GM18499 (cell line): Measurements from ENCODE around the gene AMN.
"Not testable (repeated sequence)": the region's sequence is repeated elsewhere in the genome, so short reads cannot be mapped to it uniquely, and the experiment has no call there.

Experiments used
- ATAC-seq: cut with Tn5 transposase; IDR thresholded peaks from one replicate; pipeline ENCODE4 v1.9.1; 2021; ENCODE audit warnings: moderate number of reproducible peaks; ENCODE audit not compliant: insufficient read depth, unreplicated experiment

AMN gene

DNA sequence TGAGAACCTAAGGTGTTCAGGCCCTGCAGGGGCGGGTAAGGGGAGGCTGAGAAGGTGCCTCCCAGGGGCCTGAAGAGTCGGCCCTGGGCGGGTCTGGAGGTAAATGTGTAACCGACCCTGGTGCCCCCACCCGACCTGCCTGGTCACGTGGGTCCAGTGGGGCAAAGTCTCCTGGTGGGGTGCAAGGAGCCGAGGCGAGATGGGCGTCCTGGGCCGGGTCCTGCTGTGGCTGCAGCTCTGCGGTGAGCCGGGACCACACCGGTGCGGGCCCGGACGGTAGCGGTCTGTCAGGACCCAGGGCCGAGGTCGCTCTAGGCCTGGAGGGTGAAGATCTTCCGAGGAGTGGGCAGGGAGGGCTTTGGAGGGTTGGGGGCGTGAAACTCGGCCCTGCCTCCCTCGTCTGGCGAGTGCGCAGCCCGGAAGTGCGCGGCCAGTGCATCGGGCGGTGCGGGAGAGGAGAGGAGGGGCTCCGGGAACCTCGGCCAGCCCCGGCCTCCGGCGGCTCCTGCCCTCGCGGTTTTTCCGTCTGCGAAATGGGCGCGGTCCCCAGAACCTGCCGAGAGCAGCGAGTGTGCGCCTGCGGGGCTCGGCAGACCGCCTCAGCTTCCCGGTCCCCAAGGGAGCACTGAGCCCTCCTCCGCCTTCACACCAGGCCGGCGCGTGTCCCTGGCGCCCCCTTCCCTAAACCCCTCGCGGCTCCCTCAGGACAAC is at the start of gene AMN:
AMN (plus strand) TSS at position 174 of the 711 bp plus-strand sequence; CDS start at position 200, 26 bp downstream.
- no peak for ATAC-seq

DNA sequence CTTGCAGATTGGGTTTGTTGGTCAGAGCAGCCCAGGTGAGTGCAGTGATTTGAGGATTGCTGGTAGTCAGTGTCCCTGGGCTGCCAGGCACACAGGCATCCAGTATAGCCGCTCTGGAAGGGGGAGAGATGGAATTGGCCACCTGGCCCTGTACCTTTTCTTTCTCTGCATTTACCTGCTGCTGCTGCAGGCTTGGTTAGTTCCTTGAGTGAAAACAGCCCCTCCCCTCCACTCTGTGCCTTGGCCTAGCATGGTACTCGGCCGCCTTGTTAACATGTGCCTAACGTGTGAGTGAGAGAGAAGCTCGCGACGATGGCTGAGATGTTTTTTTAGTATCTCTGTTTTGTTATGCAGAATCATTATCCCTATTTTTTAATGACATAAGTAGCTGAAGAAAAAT is 49.3 kb upstream of the AMN start:
- no peak for ATAC-seq

DNA sequence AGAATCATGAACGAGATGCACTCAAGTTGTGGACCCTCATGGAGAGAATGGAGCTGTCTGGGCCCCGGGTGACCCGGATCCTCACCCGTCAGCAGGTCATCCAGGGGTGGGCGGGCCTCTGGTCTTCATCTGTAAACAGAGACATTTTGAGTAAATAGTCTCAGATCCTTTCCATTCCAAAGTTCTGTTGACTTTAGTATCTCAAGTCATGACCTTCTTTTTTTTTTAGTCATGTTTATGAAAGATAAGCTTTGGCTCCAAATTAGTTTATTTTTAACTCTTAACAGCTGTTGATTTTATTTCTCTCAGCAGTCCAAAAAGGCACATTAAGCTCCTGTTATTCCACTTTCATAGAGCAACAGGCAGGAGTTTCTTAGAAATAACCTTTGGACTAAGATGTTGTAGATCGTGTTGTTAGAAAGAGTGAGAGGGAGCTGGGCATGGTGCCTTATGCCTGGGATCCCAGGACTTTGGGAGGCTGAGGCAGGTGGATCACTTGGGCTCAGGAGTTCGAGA is 48.9 kb upstream of the AMN start:
- no peak for ATAC-seq

DNA sequence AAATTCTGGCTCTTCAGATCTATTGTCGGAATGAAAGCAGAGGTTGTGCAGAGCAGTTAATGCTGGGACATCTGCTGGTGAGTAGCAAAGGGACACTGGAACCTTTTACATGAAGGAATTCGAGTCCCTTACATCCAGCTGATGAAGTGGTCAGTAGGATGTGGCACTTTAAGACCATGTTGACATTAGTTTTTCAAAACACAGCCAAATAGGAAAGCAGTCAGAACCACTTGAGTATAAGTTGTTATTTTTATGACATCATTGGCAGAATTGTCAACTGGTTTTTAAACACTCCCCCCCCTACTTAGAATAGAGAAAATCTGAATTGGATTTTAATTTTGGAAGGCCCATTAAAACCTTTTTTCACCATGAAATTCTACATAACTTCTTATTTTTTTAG is 46.8 kb upstream of the AMN start:
- ATAC-seq = no peak

DNA sequence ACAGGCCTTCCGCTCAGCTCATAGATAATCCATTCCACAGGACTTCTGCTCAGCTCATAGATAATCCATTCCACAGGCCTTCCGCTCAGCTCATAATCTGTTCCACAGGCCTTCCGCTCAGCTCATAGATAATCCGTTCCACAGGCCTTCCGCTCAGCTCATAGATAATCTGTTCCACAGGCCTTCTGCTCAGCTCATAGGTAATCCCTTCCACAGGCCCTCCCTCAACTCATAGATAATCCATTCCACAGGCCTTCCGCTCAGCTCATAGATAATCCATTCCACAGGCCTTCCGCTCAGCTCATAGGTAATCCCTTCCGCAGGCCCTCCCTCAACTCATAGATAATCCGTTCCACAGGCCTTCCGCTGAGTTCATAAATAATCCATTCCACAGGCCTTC is 45.0 kb upstream of the AMN start:
- not testable (repeated sequence) for ATAC-seq

DNA sequence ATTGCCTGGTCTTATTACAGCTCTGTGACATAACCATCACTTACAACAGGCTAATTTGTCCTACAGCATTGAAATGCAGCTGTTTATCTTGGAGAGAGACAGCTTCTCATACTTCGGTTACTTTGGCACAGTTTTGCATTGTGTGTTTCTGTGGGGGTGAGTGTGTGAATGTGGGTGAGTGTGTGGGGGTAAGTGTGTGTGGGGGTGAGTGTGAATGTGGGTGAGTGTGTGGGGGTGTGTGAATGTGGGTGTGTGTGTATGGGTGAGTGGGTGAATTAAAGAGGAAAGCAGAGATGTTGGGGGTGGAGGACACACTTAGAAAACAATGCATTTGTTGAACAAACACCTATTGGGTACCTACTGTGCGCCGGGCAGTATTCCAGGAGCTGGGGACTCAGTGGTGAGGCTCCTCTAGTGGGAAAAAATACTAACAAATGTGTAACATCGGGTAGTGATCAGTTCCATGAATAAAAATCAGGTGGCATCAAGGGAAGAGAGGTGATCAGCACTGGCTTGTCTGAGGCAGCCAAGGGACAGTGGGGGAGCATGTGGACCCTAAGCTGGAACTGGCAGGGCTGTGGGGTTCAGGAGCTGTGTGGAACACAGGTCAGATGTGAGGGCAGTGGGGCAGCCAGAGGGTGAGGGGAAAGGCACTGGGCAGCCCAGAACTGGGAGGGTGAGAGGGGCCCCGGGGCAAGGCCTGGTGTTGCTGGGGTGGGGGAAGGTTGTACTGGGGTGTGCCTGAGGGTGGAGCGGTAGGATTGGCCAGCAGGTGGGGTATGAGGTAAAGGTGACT is 44.1 kb upstream of the AMN start:
- ATAC-seq = no peak

DNA sequence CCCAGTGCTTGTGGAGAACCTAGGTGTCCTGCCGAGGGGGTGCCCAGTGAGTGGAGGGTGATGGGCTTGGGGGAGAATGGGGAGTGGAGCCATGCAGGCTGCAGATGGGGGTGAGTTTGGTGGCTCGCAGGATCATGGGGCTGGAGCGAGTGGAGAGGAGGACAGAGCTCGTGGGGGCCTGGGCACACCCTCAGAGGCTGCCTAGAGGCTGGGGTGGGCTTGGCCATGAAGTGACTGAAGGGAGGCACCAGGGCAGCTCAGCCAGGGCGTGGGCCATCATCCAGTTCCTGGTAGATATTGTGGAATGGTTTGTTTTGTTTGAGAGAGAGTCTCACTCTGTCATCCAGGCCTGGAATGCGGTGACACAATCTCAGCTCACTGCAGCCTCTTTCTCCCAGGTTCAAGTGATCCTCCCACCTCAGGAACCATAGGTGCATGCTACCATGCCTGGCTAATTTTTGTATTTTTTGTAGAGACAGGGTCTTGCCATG is 43.4 kb upstream of the AMN start:
- no peak for ATAC-seq

DNA sequence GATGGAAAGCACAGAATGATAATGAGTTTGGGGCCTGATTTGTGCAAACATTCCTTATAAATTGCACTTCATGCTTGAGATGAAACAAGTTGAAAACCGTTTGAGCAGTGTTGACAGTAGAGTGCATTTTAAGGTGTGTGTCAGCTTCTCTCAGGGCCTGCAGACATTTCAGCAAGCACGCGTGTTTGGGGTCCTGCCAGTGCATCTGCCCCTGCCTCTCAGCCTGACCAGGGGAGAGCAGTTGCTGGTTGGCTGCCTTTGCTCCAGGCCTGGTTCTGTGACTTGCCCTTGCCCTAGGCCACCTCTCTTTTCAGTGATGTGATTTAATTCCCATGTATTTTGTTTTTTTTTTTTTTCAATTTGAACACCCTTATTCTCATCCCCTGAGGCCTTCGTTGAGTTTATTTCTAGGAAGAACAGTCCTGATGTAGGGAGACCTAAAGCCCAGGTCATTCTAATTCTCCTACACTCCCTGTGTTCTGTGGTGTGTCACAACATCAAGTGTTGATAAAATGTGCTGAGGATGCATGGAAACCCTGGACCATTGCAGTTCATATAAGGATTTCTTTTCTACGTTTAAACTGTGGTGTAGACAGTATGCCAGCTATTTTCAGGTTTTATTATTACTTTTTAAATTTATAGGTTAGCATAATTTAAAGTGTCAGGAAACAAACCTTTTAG is 40.1 kb upstream of the AMN start:
- no peak for ATAC-seq

DNA sequence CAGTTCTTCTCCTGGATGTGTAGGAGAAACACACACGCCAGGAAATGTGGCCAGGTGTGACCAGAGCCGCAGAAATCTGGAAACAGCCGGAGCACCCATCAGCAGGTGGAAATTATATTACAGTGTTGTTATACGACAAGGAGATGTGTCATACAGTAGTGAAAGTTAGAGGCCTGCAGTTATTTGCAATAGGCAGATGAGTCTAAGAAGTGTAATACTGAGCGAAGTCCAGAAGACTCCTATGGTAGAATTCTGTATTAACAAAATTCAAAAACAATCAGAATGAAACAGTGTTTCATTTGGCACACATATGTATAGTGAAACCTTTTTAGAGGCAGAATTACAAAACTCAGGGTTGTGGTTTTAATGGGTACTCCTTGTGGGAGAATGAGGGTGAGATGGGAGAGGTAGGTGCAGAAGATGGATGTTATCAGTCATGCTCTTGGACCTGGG is 39.3 kb upstream of the AMN start:
- ATAC-seq = no peak

DNA sequence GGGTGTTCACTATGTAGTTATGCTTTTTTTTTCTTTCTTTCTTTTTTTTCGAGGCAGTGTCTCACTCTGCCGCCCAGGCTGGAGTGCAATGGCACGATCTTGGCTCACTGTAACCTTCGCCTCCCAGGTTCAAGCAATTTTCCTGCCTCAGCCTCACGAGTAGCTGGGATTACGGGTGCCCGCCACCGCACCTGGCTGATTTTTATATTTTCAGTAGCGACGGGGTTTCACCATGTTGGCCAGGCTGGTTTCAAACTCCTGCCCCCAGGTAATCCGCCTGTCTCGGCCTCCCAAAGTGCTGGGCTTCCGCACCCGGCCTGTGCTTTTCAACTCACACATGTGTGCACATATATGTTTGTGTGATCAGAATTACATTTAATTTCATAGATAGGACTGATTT is 38.9 kb upstream of the AMN start:
- ATAC-seq = no peak

DNA sequence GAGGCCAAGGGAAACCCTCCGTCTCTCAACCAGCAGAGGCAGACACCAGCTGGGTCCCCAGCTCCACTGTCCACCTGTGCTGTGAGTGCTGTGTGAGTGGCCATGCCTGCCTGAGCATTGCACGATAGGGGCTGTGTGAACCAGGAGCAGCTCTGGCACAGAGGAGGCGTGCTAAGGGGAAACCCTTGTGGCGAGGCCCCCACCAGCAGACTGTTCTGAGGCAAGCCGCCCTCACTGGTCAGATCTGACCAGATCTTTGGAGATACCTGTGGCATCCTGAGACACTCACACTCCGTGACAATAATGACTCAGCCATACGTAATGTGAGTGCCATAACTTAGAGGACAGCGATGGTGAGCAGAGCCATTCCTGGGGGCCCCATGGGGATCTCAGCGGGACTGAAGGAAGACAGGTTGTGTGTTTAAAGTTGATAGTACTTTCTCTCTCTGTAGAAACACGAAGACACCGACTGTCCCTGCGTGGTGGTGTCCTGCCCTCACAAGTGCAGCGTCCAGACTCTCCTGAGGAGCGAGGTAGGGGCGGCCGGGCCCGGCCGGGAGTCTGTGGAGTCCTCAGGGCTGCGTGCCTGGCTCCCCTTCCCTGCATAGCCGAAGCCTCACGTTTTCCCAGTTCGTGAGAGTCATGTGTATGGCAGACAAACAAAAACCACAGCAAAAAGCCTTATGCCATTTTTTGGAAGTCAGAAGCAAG is 36.6 kb upstream of the AMN start:
- no peak for ATAC-seq

DNA sequence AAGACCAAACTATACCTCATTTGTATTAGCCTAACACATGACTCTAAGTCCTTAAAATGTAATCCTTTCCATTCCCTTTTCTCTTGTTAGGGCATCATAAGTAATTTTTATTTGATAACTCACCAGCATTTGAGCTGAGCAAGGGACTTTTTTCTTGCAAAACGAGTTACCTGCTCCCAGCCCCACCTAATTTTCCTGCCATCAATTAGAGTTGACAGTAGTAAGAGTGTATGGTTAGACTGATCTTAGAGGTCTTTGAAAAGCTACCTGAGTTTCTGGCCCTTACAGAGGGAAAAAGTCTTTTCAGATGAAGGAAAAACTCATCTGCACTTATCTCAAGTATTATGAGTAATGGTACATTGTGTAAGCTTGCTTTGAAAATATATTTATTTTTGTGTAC is 33.7 kb upstream of the AMN start:
- ATAC-seq = no peak

DNA sequence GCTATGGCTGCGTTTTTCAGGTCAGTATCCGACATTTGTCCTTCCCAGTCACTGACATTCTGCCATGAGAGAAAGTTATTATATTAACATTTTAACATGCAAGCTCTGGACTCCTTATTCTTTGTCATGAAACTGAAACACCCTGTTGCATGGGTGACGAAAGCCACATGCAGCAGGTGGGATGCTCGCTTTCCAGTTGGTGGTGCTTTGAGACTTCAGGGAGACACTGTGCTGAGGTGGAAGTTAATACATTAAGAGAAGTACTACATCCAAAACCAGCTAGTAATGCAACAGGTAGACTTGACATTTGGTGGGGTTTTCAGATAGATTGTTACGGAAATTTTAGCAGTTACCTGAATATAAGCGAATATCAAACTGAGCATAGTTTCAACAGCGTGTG is 32.8 kb upstream of the AMN start:
- no peak for ATAC-seq

DNA sequence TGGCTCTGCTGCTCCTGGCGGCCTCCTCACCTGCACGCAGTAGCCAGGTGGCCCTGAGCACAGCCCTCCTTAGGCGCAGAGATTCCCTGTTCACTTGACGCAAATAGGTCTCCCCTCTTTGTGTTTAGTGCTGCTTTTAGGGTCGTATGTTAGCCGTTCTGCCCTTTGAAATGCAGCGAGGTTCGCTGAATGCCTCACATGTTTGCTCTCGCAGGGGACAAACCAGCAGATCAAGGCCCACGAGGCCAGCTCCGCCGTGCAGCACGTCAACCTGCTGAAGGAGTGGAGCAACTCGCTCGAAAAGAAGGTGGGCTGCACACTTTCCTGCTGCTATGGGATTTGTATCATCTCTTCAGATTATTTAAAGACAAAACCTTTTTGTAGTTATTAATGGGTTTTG is 31.4 kb upstream of the AMN start:
- ATAC-seq = no peak

DNA sequence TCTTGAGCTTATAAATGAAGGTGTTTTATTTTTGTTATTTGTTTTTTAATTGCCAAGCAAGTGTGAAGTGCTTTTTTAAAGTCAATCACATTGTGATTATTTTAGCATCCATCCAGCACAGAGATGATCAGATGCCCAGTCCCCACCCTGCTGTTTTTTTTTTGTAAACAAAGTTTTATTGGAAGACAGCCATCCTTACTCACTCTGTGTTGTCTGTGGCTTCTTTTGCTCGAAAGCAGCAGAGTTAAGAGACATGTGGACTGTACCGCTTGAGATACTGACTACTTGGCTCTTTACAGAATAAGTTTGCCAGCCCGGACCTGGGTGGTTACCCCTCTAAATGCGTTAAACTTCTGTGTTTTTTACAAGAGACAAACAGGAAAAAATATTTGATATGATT is 30.9 kb upstream of the AMN start:
- no peak for ATAC-seq

DNA sequence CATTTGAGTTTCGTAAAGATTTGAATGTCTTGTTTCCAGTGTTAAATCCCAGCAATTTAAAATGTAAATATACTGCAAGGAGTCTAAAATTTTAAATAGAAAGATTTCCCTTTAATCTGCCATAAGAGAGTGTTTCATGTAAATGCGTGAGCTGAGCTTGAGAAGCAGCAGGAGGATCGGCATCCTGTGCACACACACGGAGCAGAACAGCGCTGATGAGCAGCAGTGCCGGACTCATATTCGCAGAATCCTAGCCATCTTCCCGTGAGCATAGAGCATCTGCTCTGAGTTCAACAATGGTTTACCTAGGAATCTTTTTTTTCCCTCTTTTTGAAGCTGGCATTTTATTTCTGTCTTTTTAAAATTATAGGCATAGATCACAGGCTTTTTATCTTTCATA is 29.8 kb upstream of the AMN start:
- ATAC-seq = no peak

DNA sequence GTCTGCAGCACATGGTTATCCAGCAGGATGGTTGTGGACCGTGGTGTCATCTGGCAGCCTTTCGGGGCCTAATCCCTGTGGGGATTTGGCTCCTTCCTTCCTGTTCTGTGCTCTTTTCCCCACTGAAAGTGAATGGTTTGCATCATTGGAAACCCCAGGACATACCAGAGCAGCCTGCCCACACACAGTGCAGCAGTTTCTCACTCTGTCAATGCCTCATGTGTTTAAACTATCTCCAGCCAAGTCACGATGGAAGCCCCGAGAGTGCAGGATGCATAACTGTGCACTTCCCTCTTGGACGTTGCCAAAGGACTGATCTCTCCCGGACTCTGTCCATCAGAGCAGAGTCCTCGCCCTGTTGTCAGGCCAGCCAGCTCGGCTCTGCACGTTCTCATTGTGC is 29.0 kb upstream of the AMN start:
- ATAC-seq = no peak

DNA sequence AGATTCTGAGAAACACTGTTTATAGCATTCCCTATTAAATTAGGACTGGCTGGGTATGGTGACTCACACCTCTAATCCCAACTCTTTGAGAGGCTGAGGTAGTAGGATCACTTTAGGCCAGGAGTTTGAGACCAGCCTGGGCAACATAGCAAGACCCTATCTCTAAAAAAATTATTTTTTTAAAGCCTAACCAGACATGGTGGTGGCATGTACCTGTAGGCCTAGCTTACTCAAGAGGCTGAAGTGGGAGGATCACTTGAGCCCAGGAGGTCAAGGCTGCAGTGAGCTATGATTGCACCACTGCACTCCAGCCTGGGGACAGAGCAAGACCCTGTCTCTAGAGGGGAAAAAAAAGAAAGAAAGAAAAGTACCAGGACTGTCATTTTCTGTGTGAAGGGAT is 25.7 kb upstream of the AMN start:
- not testable (repeated sequence) for ATAC-seq

DNA sequence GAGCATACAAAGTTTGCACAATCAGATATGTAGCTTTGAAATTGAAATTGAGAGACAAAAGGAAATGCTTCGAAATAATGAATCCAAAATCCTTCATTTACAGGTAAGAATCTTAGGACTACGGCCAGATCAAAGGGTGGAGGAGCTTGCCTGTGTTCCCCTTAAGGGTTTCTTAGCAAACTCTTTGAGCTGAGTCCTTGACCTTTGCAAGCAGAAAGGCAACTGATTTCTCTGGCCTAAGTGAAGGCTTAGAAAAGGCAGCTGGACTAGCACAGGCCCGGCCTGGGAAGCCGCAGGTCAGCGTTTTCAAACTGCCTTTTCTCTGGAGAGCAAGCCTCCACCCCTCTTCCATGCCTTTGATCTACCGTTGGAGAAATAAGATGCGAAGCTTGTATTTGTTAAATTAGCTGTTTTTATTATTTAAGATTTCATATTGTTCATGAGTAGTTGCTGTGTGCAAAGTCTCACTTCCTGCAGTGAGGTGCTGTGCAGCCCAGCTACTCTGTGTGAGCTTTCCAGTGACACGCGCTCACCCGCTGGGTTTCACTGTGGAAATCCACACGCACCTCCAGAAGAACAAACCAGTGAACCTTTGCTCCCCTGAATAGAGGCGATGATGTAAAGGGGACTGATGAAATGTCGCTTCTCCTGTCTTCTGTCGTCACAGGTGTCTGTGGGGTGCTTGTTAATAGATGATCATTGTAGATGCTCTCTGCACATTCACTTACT is 25.0 kb upstream of the AMN start:
- no peak for ATAC-seq

DNA sequence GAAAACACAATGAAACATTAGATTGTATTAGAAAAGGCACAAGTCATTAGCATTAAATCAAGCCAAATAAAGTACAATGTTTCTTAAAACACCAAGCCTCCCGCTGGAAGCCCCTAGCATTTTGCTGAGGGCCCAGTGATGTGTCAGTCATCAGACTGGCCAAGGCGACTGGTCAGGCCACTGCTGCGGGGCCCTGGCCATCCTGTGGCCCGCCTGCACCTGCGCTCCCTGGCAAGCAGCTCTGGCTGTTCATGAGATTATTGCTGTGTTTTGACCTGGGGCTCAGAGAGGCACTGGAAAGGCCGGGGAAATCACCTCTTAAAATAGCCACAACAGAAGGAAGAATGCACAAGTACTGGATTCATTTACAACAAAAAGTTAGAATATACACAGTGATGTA is 24.2 kb upstream of the AMN start:
- ATAC-seq = no peak
